HepG2 (cell line): ENCODE data around the gene DOCK4. TPM values are rescaled to one million over a fixed set of nuclear protein-coding genes. Genes with fewer than 3 reads are reported as not detected.

Experiments used
- ATAC-seq: fragments of 200-7000 bp; cut with Tn5 transposase; 3 replicates; pipeline ENCODE4 v1.9.1; 2020; ENCODE audit warnings: mild to moderate bottlenecking, moderate library complexity
- BruUV-seq: library from RNA; stranded (reverse); fragments of 400-500 nt; replicated peaks from 2 replicates; lab custom pipeline; 2021; lab: Mats Ljungman, UMichigan
- CTCF ChIA-PET: fragments of 300-600 bp; formaldehyde crosslinking; extraction: SDS; loops from one replicate; lab custom pipeline; 2021; ENCODE audit warnings: low total read pairs, inconsistent platforms, low intra/inter-chr PET ratio; lab: Yijun Ruan, JAX
- POLR2A ChIA-PET: fragments of 350-600 bp; sonication (Branson Sonifier 250); formaldehyde crosslinking; loops from one replicate; lab custom pipeline; 2020; ENCODE audit warnings: antibody characterized with exemption, inconsistent platforms; lab: Yijun Ruan, JAX
- DNase-seq: peaks from one replicate; pipeline ENCODE4 v3.0.0-alpha.2; 2015; ENCODE audit warnings: low spot score
- FAIRE-seq: peaks from 3 replicates; lab custom pipeline; 2011; peaks lifted over from hg19 to GRCh38; lab: Jason Lieb, UNC
- H2AFZ ChIP-seq: one replicate; pipeline ENCODE4 v1.6.1; 2011; ENCODE audit warnings: low read length, inconsistent platforms
- H3K27ac ChIP-seq: fragments of 300-600 bp; 3 replicates; pipeline ENCODE4 v1.8.0; 2011; ENCODE audit warnings: mixed run types, mild to moderate bottlenecking, mixed read lengths, low read length, inconsistent platforms; ENCODE audit not compliant: insufficient read depth; ENCODE audit errors: extremely low read length
- H3K27me3 ChIP-seq, 2 experiments: fragments of 200-600 bp in 1 of 2; 2 replicates in 1 of 2; 3 replicates in 1 of 2; pipeline versions ENCODE4 v1.6.0 to v1.8.0; 2011; ENCODE audit warnings: low read length in 2 of 2, mild to moderate bottlenecking in 2 of 2, moderate library complexity in 2 of 2, inconsistent platforms in 1 of 2; ENCODE audit not compliant: insufficient read depth in 2 of 2, control insufficient read depth in 1 of 2
- H3K36me3 ChIP-seq, 2 experiments: fragments of 200-600 bp in 1 of 2; replicated peaks in 1 of 2; 2 replicates in 1 of 2; 3 replicates in 1 of 2; pipeline versions ENCODE4 v1.5.1 to v1.8.0; 2011; ENCODE audit warnings: low read length in 2 of 2, inconsistent platforms in 1 of 2; ENCODE audit not compliant: insufficient read depth in 2 of 2, control insufficient read depth in 1 of 2
- H3K4me1 ChIP-seq: 2 replicates; pipeline ENCODE4 v1.5.1; 2012; ENCODE audit warnings: low read length, inconsistent platforms; ENCODE audit not compliant: insufficient read depth
- H3K4me2 ChIP-seq: 2 replicates; pipeline ENCODE4 v1.6.0; 2011; ENCODE audit warnings: low read depth, low read length, inconsistent platforms
- H3K4me3 ChIP-seq, 3 experiments: fragments of 200-600 bp in 1 of 3; sonication (generic), shearing (Covaris generic) in 1 of 3; replicated peaks in 1 of 3; 2 replicates each; pipeline ENCODE4 v1.5.1; 2011 to 2016; ENCODE audit warnings: low read length in 3 of 3, inconsistent platforms in 2 of 3, low read depth in 2 of 3, mild to moderate bottlenecking in 2 of 3, control low read depth in 1 of 3, mixed read lengths in 1 of 3; ENCODE audit not compliant: insufficient read depth in 1 of 3
- H3K79me2 ChIP-seq: one replicate; pipeline ENCODE4 v1.6.1; 2011; ENCODE audit warnings: low read length, inconsistent platforms; ENCODE audit not compliant: insufficient read depth
- H3K9ac ChIP-seq: 2 replicates; pipeline ENCODE4 v1.6.0; 2011; ENCODE audit warnings: mild to moderate bottlenecking, low read depth, low read length, inconsistent platforms; ENCODE audit not compliant: insufficient read depth
- H3K9me3 ChIP-seq: 2 replicates; pipeline ENCODE4 v1.5.1; 2012; ENCODE audit warnings: mild to moderate bottlenecking, low read length
- H4K20me1 ChIP-seq: 2 replicates; pipeline ENCODE4 v1.6.0; 2011; ENCODE audit warnings: inconsistent platforms, mild to moderate bottlenecking, low read length, moderate library complexity; ENCODE audit not compliant: insufficient read depth
- EP300 ChIP-seq, 3 experiments: sonication (generic) in 1 of 3; formaldehyde crosslinking in 1 of 3; IDR thresholded peaks; 2 replicates each; pipeline versions ENCODE4 v1.5.1 to v1.6.1; 2011 to 2020; ENCODE audit warnings: low read depth in 2 of 3, low read length in 2 of 3, borderline replicate concordance in 1 of 3, improper control_type of control experiment in 1 of 3, mild to moderate bottlenecking in 1 of 3, missing genetic modification reagents in 1 of 3, moderate library complexity in 1 of 3
- KAT7 ChIP-seq: IDR thresholded peaks from 2 replicates; pipeline ENCODE4 v1.6.1; 2018; ENCODE audit warnings: borderline replicate concordance, missing compliant biosample characterization
- MEF2D ChIP-seq: sonication (generic); formaldehyde crosslinking; IDR thresholded peaks from 2 replicates; pipeline ENCODE4 v1.5.1; 2020; ENCODE audit warnings: mild to moderate bottlenecking, missing genetic modification reagents
- PCBP1 ChIP-seq: fragments of 200-400 bp; formaldehyde crosslinking; IDR thresholded peaks from 2 replicates; pipeline ENCODE4 v1.6.1; 2017; ENCODE audit warnings: mild to moderate bottlenecking, low read depth, low read length, borderline replicate concordance
- PHF20 ChIP-seq: sonication (generic); formaldehyde crosslinking; IDR thresholded peaks from 2 replicates; pipeline ENCODE4 v1.5.0; 2020; ENCODE audit warnings: mild to moderate bottlenecking, missing genetic modification reagents
- PRDM10 ChIP-seq: sonication (generic); formaldehyde crosslinking; IDR thresholded peaks from 2 replicates; pipeline ENCODE4 v1.4.0; 2020; ENCODE audit warnings: low read depth, missing genetic modification reagents
- RARG ChIP-seq: sonication (generic); formaldehyde crosslinking; IDR thresholded peaks from 2 replicates; pipeline ENCODE4 v1.4.0; 2020; ENCODE audit warnings: low read depth, mild to moderate bottlenecking, missing genetic modification reagents
- RNF219 ChIP-seq: sonication (generic); formaldehyde crosslinking; IDR thresholded peaks from 2 replicates; pipeline ENCODE4 v1.5.0; 2020; ENCODE audit warnings: mild to moderate bottlenecking, missing genetic modification reagents
- SETDB1 ChIP-seq: sonication (generic); formaldehyde crosslinking; IDR thresholded peaks from 2 replicates; pipeline ENCODE4 v1.5.1; 2020; ENCODE audit warnings: missing genetic modification reagents, mild to moderate bottlenecking, borderline replicate concordance
- THYN1 ChIP-seq: sonication (generic); formaldehyde crosslinking; IDR thresholded peaks from 2 replicates; pipeline ENCODE4 v1.8.1; 2023; ENCODE audit warnings: low read depth, mild to moderate bottlenecking, moderate library complexity, missing genetic modification reagents, borderline replicate concordance
- ZBTB21 ChIP-seq: sonication (generic); formaldehyde crosslinking; IDR thresholded peaks from 2 replicates; pipeline ENCODE4 v1.4.0; 2020; ENCODE audit warnings: missing genetic modification reagents
- ZBTB46 ChIP-seq: sonication (generic); formaldehyde crosslinking; IDR thresholded peaks from 2 replicates; pipeline ENCODE4 v1.4.0; 2020; ENCODE audit warnings: mild to moderate bottlenecking, missing genetic modification reagents, borderline replicate concordance
- ZBTB7B ChIP-seq: sonication (generic); formaldehyde crosslinking; IDR thresholded peaks from 2 replicates; pipeline ENCODE4 v1.4.0; 2020; ENCODE audit warnings: missing genetic modification reagents
- ZNF546 ChIP-seq: sonication (generic); formaldehyde crosslinking; conservative IDR thresholded peaks from 2 replicates; pipeline ENCODE4 v1.8.1; 2023; ENCODE audit warnings: mild to moderate bottlenecking, missing genetic modification reagents
- WGBS: methylation state at CpG from one replicate; pipeline ENCODE4 v1.1.6; 2017; ENCODE audit warnings: low lambda C conversion rate; 5-methylcytosine and 5-hydroxymethylcytosine counted together
- in situ Hi-C: cut with HindIII; loops from 2 replicates; pipeline ENCODE4 v1.10.0; 2017; ENCODE audit warnings: low pct_unique_long_range_greater_than_20kb; ENCODE audit not compliant: extremely low pct_ligation_motif_present
- intact Hi-C: fragments of 100-400 bp; cut with micrococcal nuclease; formaldehyde crosslinking; loops from one replicate; pipeline ENCODE4 v1.10.0; 2022; ENCODE audit not compliant: unreplicated experiment
- polyA plus RNA-seq, 8 experiments: library from polyadenylated mRNA; depleted of rRNA in 3 of 8; stranded (reverse) in 7 of 8; unstranded in 1 of 8; fragments of >200 nt; fragmentation: Illumina TruSeq in 4 of 8; extraction: Trizol in 4 of 8; gene quantifications; 2 replicates each; pipeline versions ENCODE4 v1.2.1 to v1.2.3, GENCODE V29; 2011 to 2016; ENCODE audit warnings: low read depth in 4 of 8, missing spikeins in 1 of 8, mixed read lengths in 1 of 8; ENCODE audit not compliant: insufficient read depth in 1 of 8
- total RNA-seq, 5 experiments: library from RNA; depleted of rRNA; stranded (reverse); fragments of >200 nt; fragmentation: Illumina TruSeq; extraction: Trizol; gene quantifications; 2 replicates each; pipeline ENCODE4 v1.2.3, GENCODE V29; 2016; ENCODE audit warnings: low read depth in 1 of 5

Gene DOCK4
- total and polyA plus RNA-seq, 2 of the 13 experiments (the other 11 are each of a cell fraction or from before 2014, with no cell fraction given) = 13.5 to 17.4 TPM

- no peak for FAIRE-seq
- no TSS peak for BruUV-seq
- Histone ChIP-seq H2AFZ (no peak overlapping the region), H4K20me1 (no peaks in the 10 kb centered on the region), H3K36me3 (peaks cover 0 to 3% of the 10 kb centered on the region in 2 experiments; a peak in 1 of 5 replicates), H3K4me1 (no peaks in the 10 kb centered on the region), H3K9me3 (no peaks in the 10 kb centered on the region), H3K9ac (no peak overlapping the region), H3K4me2 (no peak overlapping the region), H3K27me3 (no peaks in the 10 kb centered on the region), H3K4me3 (no peak overlapping the region), H3K79me2 (no peaks in the 10 kb centered on the region), H3K27ac (no peak overlapping the region)
- no peak for ATAC-seq
- ChIA-PET POLR2A (no interaction called here), CTCF (no interaction called here)
- TF ChIP-seq ZBTB7B (CRISPR knock-in tag) = no peak
- TF ChIP-seq THYN1 (CRISPR knock-in tag) = no peak
- TF ChIP-seq ZBTB46 (CRISPR knock-in tag) = no peak
- TF ChIP-seq PRDM10 = no peak
- no peak for TF ChIP-seq EP300 (IDR thresholded peaks at IDR 0.05; ENCODE audit: low read depth in 2 of 2, low read length in 2 of 2)
- no peak for TF ChIP-seq EP300 (CRISPR knock-in tag; IDR thresholded peaks at IDR 0.05; ENCODE audit: borderline replicate concordance)
- no peak for TF ChIP-seq PCBP1
- no peak for TF ChIP-seq MEF2D
- TF ChIP-seq ZNF546 (CRISPR knock-in tag) = no peak
- no peak for TF ChIP-seq ZBTB21
- TF ChIP-seq PHF20 (CRISPR knock-in tag) = no peak
- TF ChIP-seq SETDB1 = no peak
- TF ChIP-seq RARG = no peak
- no peak for TF ChIP-seq KAT7
- no peak for TF ChIP-seq RNF219
- in situ Hi-C loops = no loop called here
- 95% methylated on average over 4 of the region's 4 CpGs for WGBS
- intact Hi-C loops = loop anchor here (2.0 kb wide), 1 partner anchor 31 kb away; no protein-coding TSS in a partner anchor
- no peak for DNase-seq
Observed at GRCh38 chr7:111813306-111813705, 392.9 kb downstream of the DOCK4 start.
